ENCODE results near the gene ELFN2.

Gene ELFN2

DNA sequence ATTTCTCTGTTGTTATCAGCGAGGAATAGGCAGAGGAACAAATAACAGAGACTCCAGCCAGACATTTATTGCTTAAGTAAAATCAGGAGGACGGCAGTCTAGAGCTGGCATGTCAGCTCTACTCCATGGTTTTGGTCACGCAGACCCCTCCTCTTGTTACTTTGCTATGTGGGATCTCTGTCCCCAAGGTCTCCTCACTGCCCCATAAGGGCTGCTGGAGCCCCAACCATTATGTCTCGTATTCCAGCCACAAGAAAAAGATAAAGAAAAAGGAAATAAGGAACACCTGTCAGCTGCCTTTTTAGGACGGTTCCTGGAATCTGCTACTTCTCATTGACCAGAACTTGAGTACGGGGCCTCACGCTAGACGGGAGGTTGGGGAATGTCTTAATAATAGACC, 70.4 kb downstream of the ELFN2 start:
- no peak for DNase-seq (ENCODE audit: low read depth)

DNA sequence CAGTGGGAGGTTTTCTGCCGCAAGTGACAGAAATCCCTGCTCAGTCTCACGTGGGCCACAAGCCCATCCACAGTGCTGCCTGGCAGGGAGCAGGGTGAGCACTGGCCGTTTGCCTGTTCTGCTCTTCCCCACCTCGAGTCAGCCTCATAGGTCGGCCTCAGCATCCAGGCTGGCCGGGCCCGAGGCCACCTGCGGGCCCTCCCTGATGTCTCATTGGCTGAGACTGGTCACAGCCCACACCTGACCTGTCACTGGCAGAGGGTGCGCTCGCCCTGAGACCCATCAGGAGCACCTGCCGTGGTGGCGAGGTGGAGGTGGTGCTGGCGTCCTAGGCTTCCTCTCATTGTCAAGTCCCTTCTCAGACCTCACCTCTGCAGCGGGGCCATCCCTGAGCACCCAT, 72.1 kb downstream of the ELFN2 start:
- no peak for DNase-seq (ENCODE audit: low read depth)

DNA sequence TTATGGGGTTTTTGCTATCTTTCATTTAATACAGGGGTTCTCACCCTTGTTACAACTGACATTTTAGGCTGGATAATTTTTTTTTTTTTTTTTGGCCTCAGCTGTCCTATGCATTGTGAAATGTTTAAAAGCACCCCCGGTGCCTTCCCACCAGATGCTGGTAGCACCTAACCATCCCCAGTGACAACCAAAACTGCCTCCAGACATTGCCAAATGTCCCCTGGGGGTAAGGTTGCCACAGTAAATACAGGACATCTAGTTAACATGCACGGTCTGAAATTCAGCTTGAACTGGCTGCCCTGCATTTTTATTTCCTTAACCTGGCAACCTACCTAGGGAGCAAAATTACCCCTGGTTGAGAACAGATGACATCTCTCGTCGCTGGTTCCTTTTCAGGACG, 72.6 kb downstream of the ELFN2 start:
- DNase-seq (ENCODE audit: low read depth) = no peak

DNA sequence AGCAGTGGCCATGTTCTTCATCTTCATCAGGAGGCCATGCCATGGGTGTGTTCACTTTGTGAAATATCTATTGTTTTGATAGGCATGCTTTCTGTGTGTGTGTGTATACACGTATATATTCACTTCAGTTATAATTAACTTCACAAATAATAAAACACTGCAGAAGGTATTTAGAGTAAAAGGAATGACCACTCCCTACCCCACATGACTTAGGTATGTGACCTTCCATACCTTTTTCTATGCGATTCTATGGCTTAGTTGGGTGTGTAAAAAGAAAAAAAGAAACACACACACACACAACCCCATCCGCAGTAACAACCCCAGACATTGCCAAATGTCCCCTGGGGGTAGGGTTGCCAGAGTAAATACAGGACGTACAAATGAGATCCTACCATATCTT, 73.0 kb downstream of the ELFN2 start:
- no peak for DNase-seq (ENCODE audit: low read depth)

DNA sequence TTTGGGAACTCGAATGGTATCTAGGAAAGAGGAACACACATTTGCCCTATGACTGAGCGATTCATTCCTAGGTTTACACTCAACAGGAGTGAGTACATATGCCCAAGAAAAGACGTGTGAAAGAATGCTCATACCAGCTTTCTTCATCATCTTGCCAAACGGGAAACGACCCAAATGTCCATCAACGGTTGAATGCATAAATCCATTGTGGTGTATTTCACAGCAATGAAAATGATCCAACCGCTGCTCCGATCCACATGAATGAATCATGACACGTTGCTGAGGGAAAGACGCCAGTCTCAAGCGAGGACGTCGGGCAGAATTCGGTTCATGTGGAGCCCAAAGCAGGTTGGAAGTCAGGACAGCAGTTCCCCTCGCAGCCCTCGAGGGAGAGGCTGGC, 73.4 kb downstream of the ELFN2 start:
- DNase-seq (ENCODE audit: low read depth) = no peak

DNA sequence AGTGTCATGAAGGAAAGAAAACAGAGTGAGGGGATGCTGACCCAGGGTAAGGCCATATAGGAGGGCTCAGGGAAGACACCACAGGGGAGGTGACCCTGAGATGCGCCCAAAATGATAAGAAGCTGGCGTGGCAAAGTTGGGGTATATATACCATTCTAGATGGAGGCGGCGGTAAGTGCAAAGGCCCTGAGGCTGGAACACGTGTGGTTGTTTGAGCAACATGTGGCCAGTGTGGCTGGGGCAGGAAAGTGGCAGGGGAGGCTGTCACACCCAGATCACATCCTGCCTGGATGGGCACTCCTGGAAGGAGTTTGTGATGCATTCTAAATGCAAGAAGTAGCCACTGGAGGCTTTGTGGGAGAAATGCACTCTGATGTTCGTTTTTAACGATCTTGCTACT, 74.8 kb downstream of the ELFN2 start:
- DNase-seq (ENCODE audit: low read depth) = no peak

DNA sequence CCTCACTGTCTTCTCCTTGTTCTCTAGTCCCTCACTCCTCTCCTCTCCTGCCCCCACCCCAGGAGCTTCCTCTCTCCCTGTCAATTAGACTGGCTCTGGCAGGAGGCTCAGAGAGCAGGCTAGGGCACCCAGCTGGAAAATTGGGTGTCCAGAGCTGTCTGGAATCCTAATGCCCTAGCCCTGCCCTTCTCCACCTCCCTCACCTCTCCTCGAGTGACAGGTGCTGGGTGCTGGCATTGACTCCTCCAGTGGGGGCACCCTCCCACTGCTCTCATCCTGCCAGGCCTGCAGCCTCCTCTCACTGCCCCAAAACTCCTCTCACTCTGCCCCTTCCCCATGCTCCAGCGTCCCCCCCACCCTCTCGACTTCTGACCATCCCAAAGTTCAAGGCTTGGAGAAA, 76.0 kb downstream of the ELFN2 start:
- DNase-seq (ENCODE audit: low read depth) = no peak

DNA sequence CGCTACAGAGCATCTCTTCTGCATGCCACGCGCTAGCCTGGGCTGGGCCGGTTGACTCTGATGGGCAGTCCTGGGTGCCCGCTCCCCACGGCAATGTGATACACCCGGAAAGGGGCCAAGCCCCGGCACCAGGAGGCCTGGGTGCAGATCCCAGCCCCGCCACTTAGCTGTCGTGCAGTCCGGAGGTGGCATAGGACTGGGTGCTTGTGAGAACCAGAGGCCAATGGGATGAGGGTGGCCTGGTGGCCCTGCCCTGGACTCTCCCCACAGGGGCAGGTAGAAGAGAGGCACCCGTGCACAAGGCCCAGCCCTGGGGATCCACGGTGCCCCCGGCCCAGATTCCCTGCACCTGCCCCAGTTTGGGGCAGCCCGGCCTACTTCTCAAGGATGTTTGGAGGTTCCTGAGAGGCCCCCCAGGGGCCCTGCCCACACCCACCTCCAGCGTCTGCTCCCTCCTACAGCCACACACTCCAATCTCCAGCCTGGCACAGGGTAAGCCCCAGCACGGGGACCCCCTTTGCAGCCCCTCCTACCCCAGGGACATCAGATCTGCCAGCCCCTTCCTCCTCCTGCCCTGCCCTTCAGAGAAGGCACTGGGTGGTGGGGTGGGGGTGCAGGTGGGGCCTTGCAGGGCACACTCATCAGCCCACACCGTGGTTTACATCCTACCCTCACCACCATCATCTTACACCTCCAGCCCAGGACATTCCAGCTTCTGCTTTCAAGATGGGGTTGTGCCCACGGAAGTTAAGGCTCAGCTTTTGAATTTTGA, 78.0 kb downstream of the ELFN2 start:
- no peak for DNase-seq (ENCODE audit: low read depth)

DNA sequence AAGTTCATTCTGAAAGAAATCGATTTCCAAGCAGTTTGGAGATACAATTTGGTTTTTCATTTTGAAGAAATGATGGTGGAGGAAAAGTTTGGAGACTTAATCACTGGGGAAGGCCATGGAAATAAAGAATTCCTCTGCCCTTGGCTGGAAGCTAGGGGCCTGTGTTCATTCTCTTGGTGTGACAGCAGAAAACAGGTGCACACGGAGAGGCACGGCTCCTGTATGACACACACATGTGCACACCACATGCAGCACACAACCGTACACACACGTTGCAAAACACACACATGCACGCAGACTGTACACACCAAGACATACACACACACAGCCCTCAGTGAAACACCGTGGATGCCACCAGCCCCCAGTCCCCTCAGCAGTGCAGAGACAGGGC, 80.8 kb downstream of the ELFN2 start:
- no peak for DNase-seq (ENCODE audit: low read depth)

DNA sequence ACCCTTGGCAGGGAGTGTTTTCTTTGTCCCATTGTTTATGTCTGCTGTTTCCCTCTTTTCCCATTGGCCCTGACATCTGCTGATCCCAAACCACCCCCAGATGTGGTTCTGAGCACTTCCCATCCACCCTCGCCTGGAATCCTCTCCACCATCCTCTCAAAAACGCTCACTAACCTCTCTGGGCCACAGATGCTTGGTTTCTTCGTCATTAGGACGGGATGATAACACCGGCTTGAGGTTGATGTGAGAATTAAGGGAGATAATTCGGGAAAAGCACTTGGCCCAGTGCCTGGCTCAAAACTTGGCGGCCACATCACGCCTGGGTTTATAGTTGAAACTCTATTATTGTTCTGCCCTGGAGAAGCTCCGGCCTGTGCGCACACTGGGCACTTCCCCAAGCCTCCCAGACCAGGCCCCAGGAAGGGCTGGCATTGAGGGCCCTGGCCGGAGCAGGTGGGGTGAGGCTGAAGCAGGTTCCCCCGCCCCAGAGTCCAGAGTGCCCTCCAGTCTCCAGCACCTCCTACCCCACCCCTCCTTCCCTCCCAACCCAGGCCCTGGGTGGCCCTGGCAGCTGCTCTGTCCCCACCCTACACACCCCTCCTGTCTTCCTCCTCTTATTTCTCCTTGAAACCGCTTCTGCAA, 81.3 kb downstream of the ELFN2 start:
- DNase-seq (ENCODE audit: low read depth) = no peak

DNA sequence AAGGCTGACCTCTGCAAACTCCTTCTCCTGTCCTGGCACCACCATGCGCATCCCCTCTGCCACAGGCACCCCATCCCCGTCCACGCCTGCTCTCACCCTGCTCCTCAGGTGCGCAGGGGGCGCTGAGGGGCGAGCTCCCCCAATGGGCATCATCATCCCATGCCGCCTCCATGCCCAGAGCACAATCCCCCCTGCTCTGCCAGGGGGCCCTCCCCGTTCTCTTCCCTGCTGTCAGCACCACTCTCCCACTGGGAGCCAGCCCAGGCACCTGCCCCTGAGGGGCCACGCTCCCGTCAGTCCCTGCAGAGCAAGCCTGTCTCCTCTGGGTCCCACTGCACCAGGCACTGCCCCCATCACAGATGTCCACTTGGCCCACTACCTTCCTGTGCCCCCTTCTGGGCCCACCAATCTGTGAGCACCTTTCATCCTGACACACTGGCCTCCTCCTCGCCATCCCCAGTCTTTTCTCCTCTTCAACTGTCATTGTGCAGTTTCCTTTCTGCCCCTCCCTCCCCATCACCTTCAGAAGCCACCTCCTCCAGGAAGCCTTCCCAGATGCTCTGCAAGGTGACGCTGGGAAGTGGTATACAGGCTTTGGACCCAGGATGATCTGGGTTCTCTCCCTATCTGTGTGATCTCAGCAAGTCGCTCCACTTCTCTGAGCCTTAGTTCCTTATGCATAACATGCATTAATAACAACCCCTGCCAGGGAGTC, 82.4 kb downstream of the ELFN2 start:
- no peak for DNase-seq (ENCODE audit: low read depth)

DNA sequence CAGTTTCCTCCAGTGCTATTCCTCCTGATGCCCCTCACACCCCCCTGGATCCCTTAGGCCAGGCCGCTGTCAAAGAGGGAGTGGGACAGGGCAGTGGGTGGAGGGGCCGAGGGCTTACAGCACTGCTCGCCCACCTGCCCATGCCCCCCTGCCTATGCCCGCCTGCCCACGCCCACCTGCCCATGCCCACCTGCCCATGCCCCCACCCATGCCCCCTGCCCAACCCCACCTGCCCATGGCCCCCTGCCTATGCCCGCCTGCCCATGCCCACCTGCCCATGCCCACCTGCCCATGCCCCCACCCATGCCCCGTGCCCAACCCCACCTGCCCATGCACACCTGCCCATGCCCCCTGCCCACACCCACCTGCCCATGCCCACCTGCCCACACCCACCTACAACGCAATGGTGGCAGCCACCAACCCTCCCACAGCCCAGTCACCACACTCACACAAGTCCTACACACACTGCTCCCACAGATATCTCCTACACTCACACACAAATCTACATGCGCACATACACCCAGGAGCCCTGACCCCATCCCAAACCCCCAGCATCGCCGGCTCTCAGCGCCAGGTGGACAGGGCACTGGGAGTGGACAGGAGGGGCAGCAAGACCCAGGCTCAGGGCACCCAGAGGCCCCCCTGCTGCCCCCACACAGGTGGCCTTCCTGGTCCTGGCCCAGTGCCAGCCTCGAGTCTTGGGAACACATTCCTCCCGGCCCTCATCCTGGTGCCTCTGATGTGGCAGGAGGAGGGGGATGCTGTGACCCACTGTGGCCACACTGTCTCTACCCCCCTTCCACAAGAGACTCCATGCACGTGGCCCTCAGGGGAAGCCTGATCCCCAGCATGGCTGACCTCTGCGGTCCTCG, 83.2 kb downstream of the ELFN2 start:
- DNase-seq (ENCODE audit: low read depth) = no peak

DNA sequence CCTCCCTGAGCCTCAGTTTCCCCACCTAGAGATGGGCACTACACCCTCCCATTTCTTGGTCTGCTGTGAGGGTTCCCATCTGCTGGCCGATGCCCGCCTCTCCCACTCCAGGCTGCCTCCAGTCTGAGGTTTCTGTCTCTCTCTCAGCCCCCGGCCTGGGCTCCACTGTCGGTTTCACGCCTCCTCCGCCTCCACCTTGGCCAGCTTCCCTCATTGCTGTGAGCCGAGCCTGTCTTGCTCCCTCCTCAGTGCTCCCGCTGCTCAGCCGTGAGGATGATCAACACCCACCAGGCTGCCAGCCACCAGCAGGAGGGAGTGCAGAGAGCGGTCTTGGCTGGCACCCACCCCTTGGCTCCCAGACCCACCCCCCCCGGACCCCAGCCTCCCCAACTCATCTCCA, 83.9 kb downstream of the ELFN2 start:
- DNase-seq (ENCODE audit: low read depth) = no peak

DNA sequence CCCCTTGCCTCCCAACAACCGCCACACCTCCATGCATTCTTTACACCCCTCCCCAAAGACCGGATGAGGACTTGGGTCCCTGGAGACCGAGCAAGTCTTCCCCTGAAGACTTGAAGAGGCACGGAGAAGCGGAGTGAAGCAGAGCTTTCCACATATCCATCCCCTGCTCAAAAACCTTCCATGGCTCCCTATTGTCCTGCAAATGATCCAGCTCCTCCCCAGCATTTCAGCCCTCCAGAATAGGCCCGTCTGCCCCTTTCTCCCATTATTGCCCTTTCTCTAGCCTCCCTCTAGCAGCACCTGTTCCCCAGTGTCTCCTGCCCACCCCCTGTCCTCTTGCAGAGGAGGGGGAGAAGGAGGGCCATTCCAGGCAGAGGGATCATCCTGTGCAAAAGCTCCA, 85.2 kb downstream of the ELFN2 start:
- no peak for DNase-seq (ENCODE audit: low read depth)

DNA sequence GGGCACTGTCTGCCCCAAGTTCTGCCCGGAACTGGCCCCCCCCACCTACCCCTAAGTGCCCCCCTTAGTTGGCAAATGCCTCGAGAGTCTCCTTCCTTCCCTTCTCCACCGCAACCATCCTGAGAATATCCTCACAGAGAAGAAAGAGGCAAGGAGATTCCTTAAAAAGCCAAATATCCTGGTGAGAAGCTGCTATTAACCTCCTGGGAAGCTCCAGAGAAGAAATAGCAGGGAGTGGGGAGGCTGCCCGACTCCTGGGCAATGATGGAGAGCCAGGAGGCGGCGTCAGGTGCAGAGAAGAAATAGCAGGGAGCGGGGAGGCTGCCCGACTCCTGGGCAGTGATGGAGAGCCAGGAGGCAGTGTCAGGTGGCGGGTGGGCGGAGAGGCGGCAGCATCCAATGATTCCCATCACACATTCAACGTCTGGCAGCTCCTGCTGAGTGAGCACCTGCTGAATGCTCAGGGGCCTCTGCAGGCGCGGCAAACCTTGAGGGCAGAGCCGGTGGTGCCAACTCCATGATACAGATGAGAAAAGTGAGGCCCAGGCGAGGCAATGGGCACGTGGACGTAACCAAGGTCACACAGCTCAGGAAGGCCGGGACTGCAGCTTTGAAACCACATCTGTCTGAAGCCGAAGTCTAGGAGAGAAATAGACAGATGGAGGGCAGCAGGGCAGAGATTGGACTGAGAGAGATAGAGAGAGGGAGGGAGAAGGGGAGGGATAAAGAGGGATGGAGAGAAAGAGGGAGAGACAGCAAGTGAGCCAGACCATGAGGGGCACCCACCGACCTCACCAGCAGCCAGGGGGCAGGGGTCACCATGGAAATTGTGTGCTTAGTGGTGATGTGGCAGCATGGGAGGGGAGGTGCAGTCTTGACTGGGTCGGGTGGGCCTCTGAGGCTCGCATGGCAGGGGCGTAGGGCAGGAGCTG, 86.7 kb downstream of the ELFN2 start:
- no peak for DNase-seq (ENCODE audit: low read depth)

DNA sequence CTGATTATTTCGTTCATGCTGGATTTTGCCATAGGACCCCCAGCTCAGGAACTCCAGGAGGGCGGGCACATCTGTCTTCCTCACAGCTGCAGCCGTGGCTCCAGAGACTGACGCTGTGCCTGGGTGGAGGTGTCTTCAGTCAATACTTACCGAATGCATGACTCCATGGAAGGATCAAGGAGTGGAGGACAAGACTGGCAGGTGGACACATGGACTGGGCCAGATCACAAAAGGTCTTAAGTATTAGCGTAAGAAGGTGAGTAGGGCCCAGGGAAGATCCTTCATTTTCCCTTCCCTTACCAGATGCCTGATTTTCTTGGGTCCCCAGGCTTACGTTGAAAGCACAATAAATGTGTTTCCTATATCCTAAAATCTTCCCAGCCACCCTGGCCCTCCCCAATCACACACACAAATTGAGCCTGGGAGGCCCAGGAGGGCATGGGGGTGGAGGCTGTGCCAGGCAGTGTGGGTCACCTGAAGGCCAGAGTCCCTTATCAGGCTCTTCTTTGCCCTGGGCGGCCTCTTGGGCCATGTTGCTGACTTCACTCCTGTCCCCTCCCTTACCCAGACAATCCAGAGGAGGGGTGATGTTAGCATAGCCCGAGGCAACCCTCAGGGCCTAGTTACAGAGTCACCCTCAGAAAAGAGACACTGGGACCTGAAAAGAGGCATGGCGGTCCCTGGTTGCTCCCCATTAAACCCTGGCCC, 88.6 kb downstream of the ELFN2 start:
- DNase-seq (ENCODE audit: low read depth) = no peak

DNA sequence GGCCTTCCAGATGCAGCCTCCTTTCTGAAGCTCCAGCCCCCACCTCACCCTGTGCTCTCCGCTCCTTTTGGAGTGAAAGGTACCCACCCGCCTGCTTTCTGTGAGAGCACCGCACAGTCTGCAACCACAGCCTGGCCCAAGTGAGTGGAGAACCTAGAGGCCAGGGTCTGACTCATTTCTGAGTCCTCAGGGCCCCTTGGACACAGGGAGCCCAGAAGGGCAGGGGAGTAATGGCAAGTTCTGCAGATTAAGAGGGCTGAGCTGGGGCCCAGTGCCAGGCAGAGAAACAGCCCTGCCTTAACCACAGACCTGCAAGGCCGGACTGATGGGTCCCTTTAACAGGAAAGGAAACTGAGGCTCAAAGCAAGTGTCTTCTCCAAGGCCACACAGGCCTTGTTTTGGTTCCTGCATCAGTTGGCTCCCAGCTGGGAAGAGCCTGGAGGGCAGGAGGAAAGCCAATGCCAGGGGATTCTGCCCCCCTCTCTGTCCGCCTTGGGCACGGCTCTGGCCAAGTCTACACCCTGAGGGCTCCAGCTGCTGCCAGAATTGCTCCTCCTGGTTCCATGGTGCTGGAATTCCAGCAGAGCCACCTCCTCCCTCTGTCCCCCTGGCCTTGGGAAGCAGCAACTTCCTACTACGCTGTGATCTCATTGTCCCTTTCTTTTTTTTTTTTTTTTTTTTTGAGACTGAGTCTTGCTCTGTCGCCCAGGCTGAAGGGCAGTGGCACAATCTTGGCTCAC, 89.9 kb downstream of the ELFN2 start:
- DNase-seq (ENCODE audit: low read depth) = no peak

DNA sequence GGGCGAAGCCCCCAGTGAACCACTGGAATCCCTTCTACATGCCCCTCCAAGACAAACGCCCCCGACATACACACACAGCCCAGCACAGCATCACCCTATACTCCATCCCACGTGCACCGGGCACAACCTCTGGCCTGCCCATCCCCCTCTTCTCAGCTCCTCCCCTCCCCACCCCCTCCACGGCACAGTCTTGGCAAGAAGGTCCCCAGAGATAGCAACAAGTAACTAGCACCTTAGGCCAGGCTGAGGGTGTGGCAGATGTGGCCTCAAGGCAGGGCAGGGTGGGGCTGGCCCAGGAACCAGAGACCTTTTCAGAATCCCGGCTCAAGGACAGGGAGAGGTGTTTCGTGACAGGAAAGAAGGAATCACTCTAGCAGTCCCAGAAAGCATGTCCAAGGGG, 90.7 kb downstream of the ELFN2 start:
- no peak for DNase-seq (ENCODE audit: low read depth)

DNA sequence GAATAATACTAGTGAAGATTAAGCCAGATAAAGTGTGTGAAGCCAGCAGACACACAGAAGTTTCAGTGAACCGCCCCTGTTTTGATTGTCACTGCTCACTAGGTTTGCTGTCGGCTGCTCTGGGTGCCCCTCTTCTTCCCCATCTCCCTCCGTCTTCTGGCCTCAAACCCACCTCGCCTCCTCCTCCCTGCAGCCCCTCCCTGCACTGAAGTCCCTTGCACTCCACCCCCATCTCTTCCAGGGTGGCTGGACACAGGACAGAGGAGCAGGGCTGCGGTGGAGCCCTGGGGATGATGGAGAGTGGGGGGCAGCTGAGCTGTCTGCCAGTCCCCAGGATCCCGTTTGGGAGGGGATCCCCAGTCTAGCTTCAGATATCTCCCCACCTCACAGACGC, 91.5 kb downstream of the ELFN2 start:
- DNase-seq (ENCODE audit: low read depth) = no peak
